ENCODE data around the gene IL1RL2.

Gene IL1RL2

DNA sequence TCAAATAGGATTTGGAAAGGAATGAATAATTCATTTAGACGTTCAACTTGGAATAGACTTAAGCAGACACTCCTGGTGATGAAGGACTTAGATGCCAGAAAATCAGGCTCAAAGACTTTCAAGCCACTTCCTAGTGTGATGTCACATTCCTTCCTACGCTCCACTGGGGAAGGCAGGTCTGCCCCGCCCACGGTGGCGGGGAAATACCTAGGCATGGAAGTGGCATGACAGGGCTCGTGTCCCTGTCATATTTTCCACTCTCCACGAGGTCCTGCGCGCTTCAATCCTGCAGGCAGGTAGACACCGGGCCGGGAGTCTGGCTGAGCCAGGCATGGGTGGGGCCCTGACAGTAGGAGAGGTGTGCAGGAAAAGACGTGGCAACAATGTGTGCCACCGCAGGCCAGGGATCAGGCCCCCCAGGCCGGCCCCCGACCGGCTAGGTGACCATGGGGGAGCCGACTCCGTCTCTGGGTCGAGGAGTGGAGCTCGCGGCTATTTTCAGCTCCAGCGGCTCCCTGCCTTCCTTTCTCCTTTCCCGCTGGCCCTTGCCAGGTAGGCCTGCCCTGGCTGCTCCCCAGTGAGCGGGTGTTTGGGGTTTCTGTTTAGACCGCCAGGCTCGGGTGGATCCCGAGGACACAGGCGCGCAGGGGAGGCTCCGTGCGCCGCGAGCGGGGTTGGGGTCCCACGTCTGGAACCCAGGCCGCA lies at the start of gene IL1RL2:
IL1RL2 (plus strand) TSS at position 233 of the 705 bp plus-strand sequence. CDS start 845 bp downstream, outside the sequence.
- no peak within 1 kb of the TSS for H3K27ac ChIP-seq
- H3K4me3 ChIP-seq = no peak within 1 kb of the TSS
- no peaks in the 10 kb centered on the region for H3K9me3 ChIP-seq (ENCODE audit: low read depth, low read length)
- TF ChIP-seq EZH2 (IDR thresholded peaks at IDR 0.05) (no peak), POLR2AphosphoS5 (IDR thresholded peaks at IDR 0.05; ENCODE audit: borderline replicate concordance, low read depth, low read length) (no peak), FOXP2 (optimal IDR thresholded peaks at IDR 0.05; ENCODE audit: control extremely low read depth, extremely low read length, insufficient read depth) (no peak)
- no peak within 1 kb of the TSS for H3K9ac ChIP-seq (ENCODE audit: insufficient read length)
- no peak for DNase-seq (ENCODE audit: low read depth, low spot score)
- no peaks in the 10 kb centered on the region for H3K36me3 ChIP-seq (ENCODE audit: insufficient read depth, low read length)

DNA sequence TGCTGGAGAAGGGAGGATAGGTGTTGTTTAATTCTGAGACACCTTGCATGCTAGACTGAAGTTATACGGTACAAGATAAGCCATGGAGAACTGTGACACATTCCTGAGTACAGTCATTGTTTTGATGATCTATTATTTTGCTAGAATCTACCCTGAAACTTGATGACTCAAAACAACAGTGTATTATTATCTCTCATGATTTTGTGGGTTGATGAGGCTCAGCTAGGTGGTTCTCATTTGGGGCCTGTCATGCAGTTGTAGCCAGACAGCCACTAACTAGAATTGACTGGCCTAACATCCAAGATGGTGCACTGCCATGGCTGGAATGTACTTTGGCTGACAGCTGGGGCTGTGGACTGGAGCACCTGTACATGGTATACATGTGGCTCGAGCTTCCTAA lies 49.7 kb upstream of the IL1RL2 start:
- H3K27ac ChIP-seq = no peak overlapping the region
- H3K4me3 ChIP-seq = no peak overlapping the region
- no peak overlapping the region for H3K9ac ChIP-seq (ENCODE audit: insufficient read length)
- no peaks in the 10 kb centered on the region for H3K9me3 ChIP-seq (ENCODE audit: low read depth, low read length)
- TF ChIP-seq FOXP2 (optimal IDR thresholded peaks at IDR 0.05; ENCODE audit: control extremely low read depth, extremely low read length, insufficient read depth) (no peak), POLR2AphosphoS5 (IDR thresholded peaks at IDR 0.05; ENCODE audit: borderline replicate concordance, low read depth, low read length) (no peak), EZH2 (IDR thresholded peaks at IDR 0.05) (no peak)
- H3K36me3 ChIP-seq (ENCODE audit: insufficient read depth, low read length) = no peaks in the 10 kb centered on the region
- DNase-seq (ENCODE audit: low read depth, low spot score) = no peak

DNA sequence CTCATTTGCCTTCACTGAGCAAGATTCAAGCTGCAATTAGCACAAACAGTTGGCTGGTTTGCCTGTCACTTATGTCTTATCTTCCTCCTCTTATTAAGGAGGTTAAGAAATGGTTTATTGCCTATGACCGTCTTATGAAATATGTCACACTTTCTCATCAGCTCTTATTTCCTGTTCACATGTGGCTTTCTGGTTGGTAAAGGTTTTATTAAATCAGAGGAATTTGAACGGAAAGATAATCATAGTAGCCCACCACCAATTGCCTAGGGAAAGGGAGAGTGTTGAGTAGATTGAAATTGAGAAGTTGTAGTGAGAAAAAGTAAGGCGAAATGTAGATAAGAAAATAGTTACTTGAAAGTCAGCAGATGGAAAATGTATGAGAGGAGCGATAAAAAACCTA lies 48.5 kb upstream of the IL1RL2 start:
- no peak overlapping the region for H3K4me3 ChIP-seq
- no peaks in the 10 kb centered on the region for H3K9me3 ChIP-seq (ENCODE audit: low read depth, low read length)
- H3K36me3 ChIP-seq (ENCODE audit: insufficient read depth, low read length) = no peaks in the 10 kb centered on the region
- TF ChIP-seq POLR2AphosphoS5 (IDR thresholded peaks at IDR 0.05; ENCODE audit: borderline replicate concordance, low read depth, low read length) (no peak), EZH2 (IDR thresholded peaks at IDR 0.05) (no peak), FOXP2 (optimal IDR thresholded peaks at IDR 0.05; ENCODE audit: control extremely low read depth, extremely low read length, insufficient read depth) (no peak)
- H3K27ac ChIP-seq = no peak overlapping the region
- DNase-seq (ENCODE audit: low read depth, low spot score) = no peak
- H3K9ac ChIP-seq (ENCODE audit: insufficient read length) = no peak overlapping the region

DNA sequence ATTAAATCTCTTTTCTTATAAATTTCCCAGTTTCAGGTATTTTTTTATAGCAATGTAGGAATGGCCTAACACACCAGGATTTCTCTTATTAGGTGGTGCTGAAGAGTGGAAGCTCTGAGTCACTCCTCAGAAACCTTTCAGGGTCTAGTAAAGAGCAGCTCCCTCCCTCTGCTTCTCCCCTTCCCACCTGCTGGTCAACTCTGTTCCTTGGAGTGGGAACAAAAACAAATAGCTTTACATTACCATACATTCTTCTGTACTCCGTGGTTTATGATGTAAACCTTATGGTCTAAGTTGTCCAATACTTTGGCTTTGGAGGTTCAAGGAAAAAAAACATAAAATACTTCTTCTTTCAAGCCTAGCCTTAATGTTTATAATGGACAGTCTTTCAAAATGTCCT lies 47.0 kb upstream of the IL1RL2 start:
- no peak overlapping the region for H3K4me3 ChIP-seq
- H3K9ac ChIP-seq (ENCODE audit: insufficient read length) = no peak overlapping the region
- DNase-seq (ENCODE audit: low read depth, low spot score) = no peak
- H3K27ac ChIP-seq = no peak overlapping the region
- H3K36me3 ChIP-seq (ENCODE audit: insufficient read depth, low read length) = no peaks in the 10 kb centered on the region
- TF ChIP-seq EZH2 (IDR thresholded peaks at IDR 0.05) (no peak), FOXP2 (optimal IDR thresholded peaks at IDR 0.05; ENCODE audit: control extremely low read depth, extremely low read length, insufficient read depth) (no peak), POLR2AphosphoS5 (IDR thresholded peaks at IDR 0.05; ENCODE audit: borderline replicate concordance, low read depth, low read length) (no peak)
- H3K9me3 ChIP-seq (ENCODE audit: low read depth, low read length) = no peaks in the 10 kb centered on the region

DNA sequence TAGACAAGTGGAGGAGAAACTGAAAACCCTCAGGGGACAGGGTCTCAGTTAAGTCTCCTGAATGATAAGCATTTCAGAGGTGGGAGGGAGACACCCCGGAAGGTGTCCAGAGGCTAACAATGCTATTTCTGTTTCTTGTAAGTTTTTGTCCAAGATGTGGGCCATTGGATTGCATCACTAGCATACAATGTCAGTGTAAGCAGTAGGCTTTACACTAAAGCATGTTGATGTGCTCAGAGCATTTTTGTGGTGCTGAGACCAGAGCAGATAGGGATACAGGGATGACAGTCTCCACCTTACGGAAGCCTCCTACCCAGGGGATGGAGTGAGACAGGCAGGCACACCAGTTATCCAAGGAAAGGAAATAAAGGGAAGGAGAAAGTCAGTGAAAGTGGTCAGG lies 46.4 kb upstream of the IL1RL2 start:
- Histone ChIP-seq H3K9me3 (ENCODE audit: low read depth, low read length) (no peaks in the 10 kb centered on the region), H3K9ac (ENCODE audit: insufficient read length) (no peak overlapping the region), H3K36me3 (ENCODE audit: insufficient read depth, low read length) (no peaks in the 10 kb centered on the region), H3K27ac (no peak overlapping the region), H3K4me3 (no peak overlapping the region)
- no peak for DNase-seq (ENCODE audit: low read depth, low spot score)
- no peak for TF ChIP-seq FOXP2 (optimal IDR thresholded peaks at IDR 0.05; ENCODE audit: control extremely low read depth, extremely low read length, insufficient read depth)
- TF ChIP-seq POLR2AphosphoS5 (IDR thresholded peaks at IDR 0.05; ENCODE audit: borderline replicate concordance, low read depth, low read length) = no peak
- no peak for TF ChIP-seq EZH2 (IDR thresholded peaks at IDR 0.05)

DNA sequence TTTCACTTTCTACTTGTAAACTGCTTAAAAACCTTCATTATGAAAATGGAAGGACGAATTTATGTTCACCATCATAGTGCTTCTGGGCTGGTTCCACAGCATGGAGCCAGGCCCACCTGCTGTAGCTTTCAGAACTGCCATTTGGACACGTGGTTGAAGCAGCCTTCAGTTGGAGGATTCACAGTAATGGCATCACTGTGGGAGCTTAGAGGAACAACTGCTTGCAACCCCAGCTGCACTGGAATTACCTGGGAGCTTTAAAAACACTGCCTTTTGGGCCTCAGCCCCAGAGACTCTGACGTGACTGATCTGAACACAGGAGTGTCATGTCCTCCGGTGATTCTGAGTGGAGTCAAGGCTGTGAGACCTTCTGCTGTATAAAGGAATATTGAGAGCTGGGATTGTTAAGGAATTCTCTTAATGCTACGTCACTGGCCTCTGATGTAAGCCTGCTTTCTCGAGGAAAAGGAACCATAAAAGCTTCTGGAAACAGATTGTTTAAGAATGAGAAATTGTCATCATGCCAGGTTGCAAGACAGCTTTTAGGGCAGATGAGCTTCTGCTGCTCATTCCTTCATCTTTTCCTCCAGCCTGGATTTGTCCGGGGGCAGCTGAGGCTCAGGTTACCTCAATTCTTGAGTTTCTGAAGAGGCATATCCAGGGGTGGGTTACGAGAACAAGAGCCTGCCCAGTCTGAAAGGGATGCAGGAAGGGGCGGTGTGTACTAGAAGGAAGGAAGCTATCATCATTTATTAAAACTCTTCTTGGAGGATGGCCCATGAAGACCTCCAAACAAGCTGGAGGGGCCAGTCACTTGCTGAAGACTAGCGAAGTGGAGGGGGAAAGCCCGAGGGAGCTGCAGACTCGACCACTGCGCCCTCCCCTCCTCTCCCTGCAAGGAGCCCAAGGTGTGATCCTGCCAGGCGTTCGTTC lies 45.5 kb upstream of the IL1RL2 start:
- Histone ChIP-seq H3K36me3 (ENCODE audit: insufficient read depth, low read length) (no peaks in the 10 kb centered on the region), H3K9ac (ENCODE audit: insufficient read length) (no peak overlapping the region), H3K27ac (no peak overlapping the region), H3K9me3 (ENCODE audit: low read depth, low read length) (no peaks in the 10 kb centered on the region), H3K4me3 (no peak overlapping the region)
- DNase-seq (ENCODE audit: low read depth, low spot score) = no peak
- TF ChIP-seq POLR2AphosphoS5 (IDR thresholded peaks at IDR 0.05; ENCODE audit: borderline replicate concordance, low read depth, low read length) (no peak), EZH2 (IDR thresholded peaks at IDR 0.05) (no peak), FOXP2 (optimal IDR thresholded peaks at IDR 0.05; ENCODE audit: control extremely low read depth, extremely low read length, insufficient read depth) (no peak)

DNA sequence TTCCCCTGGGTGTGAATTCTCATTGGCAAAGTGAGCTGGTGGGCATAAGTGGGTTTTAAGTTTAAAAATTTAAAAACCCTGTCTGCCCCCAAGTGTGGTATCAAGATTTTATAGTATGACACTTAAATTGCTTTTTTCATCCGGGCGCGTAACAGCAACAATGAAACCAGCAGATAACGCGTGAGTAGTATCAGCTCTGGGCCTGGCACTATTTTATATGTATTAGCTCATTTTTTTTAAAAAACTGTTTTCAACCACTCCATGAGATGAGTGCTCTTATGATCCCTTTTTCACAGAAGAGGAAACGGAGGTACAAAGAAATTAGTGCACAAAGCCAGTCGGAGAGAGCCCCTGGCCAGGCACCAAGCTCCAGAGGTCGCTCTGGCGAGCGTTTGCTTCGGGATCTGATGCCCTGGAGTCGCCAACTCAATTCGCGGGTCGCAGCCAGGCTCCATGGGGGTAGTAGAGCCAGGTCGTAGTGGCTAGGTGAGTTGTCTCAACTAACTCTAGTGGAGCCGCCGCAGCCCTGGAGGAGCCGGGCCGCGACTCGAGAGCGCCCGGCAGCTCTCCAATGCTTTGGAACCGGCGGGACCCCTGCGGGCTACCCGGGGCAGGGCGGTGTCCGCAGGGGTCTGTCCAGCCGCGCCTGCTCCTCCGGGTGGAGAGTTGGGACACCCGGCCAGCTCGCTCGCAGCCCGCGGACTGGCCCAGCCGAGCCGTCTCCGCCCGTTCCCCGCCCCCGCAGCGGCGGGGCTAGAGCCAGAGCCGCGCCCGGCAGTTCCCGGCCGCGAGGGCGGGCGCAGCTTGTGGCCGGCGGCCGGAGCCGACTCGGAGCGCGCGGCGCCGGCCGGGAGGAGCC lies 44.6 kb upstream of the IL1RL2 start, which contains the start of gene IL1R1:
IL1R1 (plus strand) TSS at position 777 of the 859 bp plus-strand sequence. CDS start 14,979 bp downstream, outside the sequence.
- Histone ChIP-seq H3K9ac (ENCODE audit: insufficient read length) (no peak within 1 kb of the TSS), H3K36me3 (ENCODE audit: insufficient read depth, low read length) (no peaks in the 10 kb centered on the region), H3K4me3 (no peak within 1 kb of the TSS), H3K9me3 (ENCODE audit: low read depth, low read length) (no peaks in the 10 kb centered on the region), H3K27ac (no peak within 1 kb of the TSS)
- no peak for DNase-seq (ENCODE audit: low read depth, low spot score)
- no peak for TF ChIP-seq EZH2 (IDR thresholded peaks at IDR 0.05)
